Uterus (tissue), 2 donors: ENCODE measurements around the gene CHRNA4.

Source experiments
- CTCF ChIP-seq, 4 experiments: fragments of 200-600 bp in 2 of 4; fragments of 450-650 bp in 2 of 4; sonication (generic) in 2 of 4; IDR thresholded peaks; one replicate each; pipeline ENCODE4 v1.5.1; 2016 to 2019; ENCODE audit warnings: antibody characterized with exemption in 4 of 4, mild to moderate bottlenecking in 2 of 4, moderate library complexity in 1 of 4
- POLR2A ChIP-seq, 2 donors: fragments of 450-650 bp; IDR thresholded peaks; one replicate each; pipeline ENCODE4 v1.6.1; 2016; ENCODE audit warnings: antibody characterized with exemption in 2 of 2, mild to moderate bottlenecking in 1 of 2, moderate library complexity in 1 of 2

GRCh38 chr20:63383556-63383955 lies 22.4 kb upstream of the CHRNA4 start:
- TF ChIP-seq POLR2A (IDR thresholded peaks at IDR 0.05) (no peak), CTCF (IDR thresholded peaks at IDR 0.05) (no peak)
